SU-DHL-6 (cell line): ENCODE results near the gene UBQLN2.

Experiments used
- H2AFZ ChIP-seq: fragments of 200-600 bp; sonication (generic); 2 replicates; pipeline ENCODE4 v1.6.1; 2014; ENCODE audit warnings: low read depth, mild to moderate bottlenecking, moderate library complexity, mixed read lengths, antibody characterized with exemption, low read length; ENCODE audit not compliant: severe bottlenecking
- H3F3A ChIP-seq: fragments of 200-600 bp; shearing (Covaris generic); 2 replicates; pipeline ENCODE4 v1.6.0; 2016; ENCODE audit warnings: antibody characterized with exemption, mild to moderate bottlenecking; ENCODE audit not compliant: insufficient read depth
- H3K27ac ChIP-seq: fragments of 200-600 bp; sonication (generic); 2 replicates; pipeline ENCODE4 v1.5.1; 2016; ENCODE audit warnings: low read depth, mild to moderate bottlenecking, low read length, moderate library complexity, mixed read lengths
- H3K27me3 ChIP-seq: fragments of 200-600 bp; sonication (generic), shearing (Covaris generic); 2 replicates; pipeline ENCODE4 v1.6.0; 2014; ENCODE audit warnings: mild to moderate bottlenecking, low read length
- H3K36me3 ChIP-seq: fragments of 200-600 bp; sonication (generic); 2 replicates; pipeline ENCODE4 v1.6.1; 2014; ENCODE audit warnings: mild to moderate bottlenecking, low read length, mixed read lengths
- H3K4me2 ChIP-seq: fragments of 300-600, 200-600 bp; shearing (Covaris generic), sonication (generic); 2 replicates; pipeline ENCODE4 v1.6.0; 2014; ENCODE audit warnings: low read length, low read depth, mild to moderate bottlenecking; ENCODE audit not compliant: poor library complexity, severe bottlenecking
- H3K4me3 ChIP-seq: fragments of 200-600 bp; sonication (generic); 2 replicates; pipeline ENCODE4 v1.5.1; 2014; ENCODE audit warnings: antibody characterized with exemption, low read length, mild to moderate bottlenecking, mixed read lengths; ENCODE audit not compliant: insufficient read depth, poor library complexity, severe bottlenecking
- H3K79me2 ChIP-seq: fragments of 200-600 bp; sonication (generic); 2 replicates; pipeline ENCODE4 v1.6.1; 2014; ENCODE audit warnings: mild to moderate bottlenecking, low read length, moderate library complexity; ENCODE audit not compliant: insufficient read depth
- H3K9ac ChIP-seq: fragments of 200-600 bp; sonication (generic); 2 replicates; pipeline ENCODE4 v1.7.0; 2014; ENCODE audit warnings: mild to moderate bottlenecking, low read length
- H3K9me2 ChIP-seq: fragments of 200-600 bp; sonication (generic); replicated peaks from 2 replicates; pipeline ENCODE4 v1.6.1; 2014; ENCODE audit warnings: low read length; ENCODE audit not compliant: insufficient read depth
- H3K9me3 ChIP-seq: fragments of 200-600 bp; sonication (generic); 2 replicates; pipeline ENCODE4 v1.6.1; 2014; ENCODE audit warnings: low read length, mixed read lengths; ENCODE audit not compliant: insufficient read depth
- H4K20me1 ChIP-seq: fragments of 200-600 bp; sonication (generic); 2 replicates; pipeline ENCODE4 v1.6.1; 2014; ENCODE audit warnings: low read depth, mild to moderate bottlenecking, antibody characterized with exemption, low read length, moderate library complexity, mixed read lengths
- CTCF ChIP-seq: fragments of 200-600 bp; sonication (generic); IDR thresholded peaks from one replicate; pipeline ENCODE4 v1.5.1; 2017; ENCODE audit warnings: antibody characterized with exemption, mild to moderate bottlenecking, low read length, moderate library complexity; ENCODE audit not compliant: insufficient read depth, poor library complexity, severe bottlenecking
- EZH2phosphoT487 ChIP-seq: fragments of 200-600 bp; sonication (generic), shearing (Covaris generic); conservative IDR thresholded peaks from 2 replicates; pipeline ENCODE4 v1.6.1; 2018; ENCODE audit warnings: mild to moderate bottlenecking, antibody characterized with exemption, low read length, moderate library complexity, mixed read lengths

UBQLN2 gene

GRCh38 chrX:56550667-56551066, 12.8 kb upstream of the UBQLN2 start:
- H3K4me3 ChIP-seq = no peak overlapping the region
- H2AFZ ChIP-seq = no peak overlapping the region
- no peak overlapping the region for H3K9ac ChIP-seq
- no peaks in the 10 kb centered on the region for H4K20me1 ChIP-seq
- H3K9me2 ChIP-seq = no peaks in the 10 kb centered on the region
- no peaks in the 10 kb centered on the region for H3K9me3 ChIP-seq
- no peaks in the 10 kb centered on the region for H3K27me3 ChIP-seq
- no peak for TF ChIP-seq CTCF
- TF ChIP-seq EZH2phosphoT487 = no peak
- no peaks in the 10 kb centered on the region for H3K36me3 ChIP-seq
- no peaks in the 10 kb centered on the region for H3K79me2 ChIP-seq
- H3F3A ChIP-seq = no peaks in the 10 kb centered on the region
- H3K27ac ChIP-seq = no peak overlapping the region
- no peak overlapping the region for H3K4me2 ChIP-seq

- no peaks in the 10 kb centered on the region for H3K9me3 ChIP-seq
- TF ChIP-seq EZH2phosphoT487 (no peak), CTCF (no peak)
- no peak overlapping the region for H2AFZ ChIP-seq
- H3K27me3 ChIP-seq = no peaks in the 10 kb centered on the region
- H3F3A ChIP-seq = no peaks in the 10 kb centered on the region
- H3K9ac ChIP-seq = no peak overlapping the region
- no peaks in the 10 kb centered on the region for H3K36me3 ChIP-seq
- no peak overlapping the region for H3K4me3 ChIP-seq
- H3K4me2 ChIP-seq = no peak overlapping the region
- no peaks in the 10 kb centered on the region for H3K9me2 ChIP-seq
- no peak overlapping the region for H3K27ac ChIP-seq
- no peaks in the 10 kb centered on the region for H3K79me2 ChIP-seq
- no peaks in the 10 kb centered on the region for H4K20me1 ChIP-seq
Observed at GRCh38 chrX:56554870-56555269, 8.6 kb upstream of the UBQLN2 start.

GRCh38 chrX:56557376-56557929, 6.0 kb upstream of the UBQLN2 start:
- Histone ChIP-seq H3K27me3 (no peaks in the 10 kb centered on the region), H3K36me3 (no peaks in the 10 kb centered on the region), H2AFZ (no peak overlapping the region), H3K79me2 (no peaks in the 10 kb centered on the region), H3F3A (no peaks in the 10 kb centered on the region), H3K27ac (no peak overlapping the region), H3K4me2 (no peak overlapping the region), H3K9me3 (no peaks in the 10 kb centered on the region), H3K9ac (no peak overlapping the region), H4K20me1 (no peaks in the 10 kb centered on the region), H3K9me2 (no peaks in the 10 kb centered on the region), H3K4me3 (no peak overlapping the region)
- TF ChIP-seq EZH2phosphoT487 = no peak
- no peak for TF ChIP-seq CTCF
